NCI-H2196 treated with DMSO at 0.1 percent for 48 hours (cell line): Measurements from ENCODE around the gene WIPF2.

Experiments used
- DNase-seq: peaks from one replicate; lab custom pipeline; 2025; ENCODE audit not compliant: unreplicated experiment; lab: John Stamatoyannopoulos, UW

The WIPF2 gene

DNA sequence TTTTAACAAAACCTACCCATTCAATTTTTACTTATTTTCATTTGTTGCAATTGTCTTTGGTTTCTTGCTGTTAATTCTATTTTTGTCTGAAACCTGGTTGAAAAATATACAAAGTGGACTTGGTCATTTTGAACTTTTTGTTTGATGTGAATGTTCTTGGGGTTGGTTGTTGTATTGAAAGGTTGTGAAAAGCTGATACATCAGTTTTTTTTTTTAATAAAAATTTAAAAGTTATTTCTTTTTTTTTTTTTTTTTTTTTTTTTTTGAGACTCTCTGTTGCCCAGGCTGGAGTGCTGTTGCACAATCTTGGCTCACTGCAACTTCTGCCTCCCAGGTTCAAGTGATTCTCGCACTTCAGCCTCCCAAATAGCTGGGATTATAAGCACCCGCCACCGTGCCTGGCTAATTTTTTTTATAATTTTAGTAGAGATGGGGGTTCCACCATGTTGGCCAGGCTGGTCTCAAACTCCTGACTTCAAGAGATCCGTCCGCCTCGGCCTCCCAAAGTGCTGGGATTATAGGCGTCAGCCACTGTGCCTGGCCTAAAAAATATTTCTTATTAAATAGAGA is 28.9 kb downstream of the WIPF2 start:
- no peak for DNase-seq

DNA sequence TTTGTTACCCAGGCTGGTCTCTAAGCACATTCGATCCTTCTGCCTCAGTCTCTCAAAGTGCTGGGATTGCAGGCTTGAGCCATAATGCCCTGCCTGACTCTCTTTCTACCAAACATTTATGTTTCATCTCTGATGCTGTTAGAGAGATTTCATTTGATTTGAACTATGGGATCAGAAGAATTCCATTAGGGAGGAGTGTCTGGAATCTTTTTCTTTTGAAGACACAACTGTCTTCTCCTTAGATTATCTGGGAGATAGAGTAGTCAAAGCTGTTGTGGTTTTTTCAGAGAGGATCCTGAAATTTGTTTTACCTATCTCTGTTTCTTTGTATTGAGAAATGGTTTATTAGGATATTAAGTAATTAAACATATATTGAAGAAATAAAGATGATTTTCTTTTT is 29.4 kb downstream of the WIPF2 start:
- no peak for DNase-seq

DNA sequence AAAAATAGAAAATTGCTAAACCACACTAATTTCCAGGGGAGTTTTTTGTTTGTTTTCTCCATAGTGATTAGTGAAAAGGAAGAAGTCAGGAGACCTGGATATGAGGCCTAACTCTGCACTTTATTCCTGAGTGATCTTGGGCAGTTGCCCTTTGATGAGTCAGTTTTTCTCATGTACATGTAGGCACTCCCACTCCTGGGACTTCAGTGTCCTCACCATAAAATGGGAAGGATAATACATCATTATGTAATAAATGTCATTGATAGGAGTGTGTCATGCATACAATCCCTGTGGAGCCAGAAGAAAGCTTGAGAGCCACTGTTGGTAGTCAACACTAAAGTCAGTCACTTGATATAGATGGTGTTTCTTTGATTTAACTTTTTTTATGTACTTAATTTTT is 32.5 kb downstream of the WIPF2 start:
- no peak for DNase-seq

DNA sequence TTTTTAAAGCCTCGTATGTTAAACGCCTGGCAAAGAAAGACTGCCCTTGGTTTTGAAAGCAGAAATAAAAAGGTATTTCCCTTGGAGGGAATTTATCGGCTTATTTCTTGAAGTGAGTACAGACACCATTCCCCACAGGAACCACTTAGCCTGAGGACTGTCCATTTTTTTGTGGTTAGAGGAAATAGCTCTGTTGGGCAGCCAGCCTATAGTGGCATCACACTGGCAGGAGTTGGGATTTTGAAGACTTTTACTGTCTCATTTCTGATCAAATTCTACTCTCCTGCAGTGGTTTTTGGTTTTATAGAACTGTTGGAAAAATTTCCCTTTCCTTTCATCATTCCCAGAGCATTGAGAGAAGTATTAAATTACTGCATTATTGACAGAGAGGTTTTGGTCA is 34.5 kb downstream of the WIPF2 start:
- no peak for DNase-seq

- no peak for DNase-seq
Measured at GRCh38 chr17:40259505-40259904, 40.4 kb downstream of the WIPF2 start.

- no peak for DNase-seq
Measured at GRCh38 chr17:40260528-40260927, 41.4 kb downstream of the WIPF2 start.

- no peak for DNase-seq
Measured at GRCh38 chr17:40264458-40265185, 45.5 kb downstream of the WIPF2 start.

DNA sequence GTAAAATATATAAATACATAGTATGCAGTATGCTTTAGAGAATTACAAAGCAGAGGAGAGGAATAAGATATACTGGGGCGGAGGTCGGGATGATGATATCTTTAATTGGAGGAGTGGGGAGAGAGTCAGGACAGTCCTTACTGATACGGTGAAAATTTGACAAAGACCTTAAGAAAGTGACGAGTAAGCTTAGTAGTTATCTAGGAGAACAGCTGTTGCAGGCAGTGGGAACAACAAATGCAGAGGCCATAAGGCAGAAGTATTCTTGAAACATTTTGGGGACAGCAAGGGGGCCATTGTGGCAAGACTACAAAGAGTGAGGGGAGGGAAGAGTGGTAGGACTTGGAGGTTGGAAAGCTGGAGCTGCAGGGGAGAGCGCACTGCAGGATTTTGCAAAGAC is 46.2 kb downstream of the WIPF2 start:
- DNase-seq, result no peak

DNA sequence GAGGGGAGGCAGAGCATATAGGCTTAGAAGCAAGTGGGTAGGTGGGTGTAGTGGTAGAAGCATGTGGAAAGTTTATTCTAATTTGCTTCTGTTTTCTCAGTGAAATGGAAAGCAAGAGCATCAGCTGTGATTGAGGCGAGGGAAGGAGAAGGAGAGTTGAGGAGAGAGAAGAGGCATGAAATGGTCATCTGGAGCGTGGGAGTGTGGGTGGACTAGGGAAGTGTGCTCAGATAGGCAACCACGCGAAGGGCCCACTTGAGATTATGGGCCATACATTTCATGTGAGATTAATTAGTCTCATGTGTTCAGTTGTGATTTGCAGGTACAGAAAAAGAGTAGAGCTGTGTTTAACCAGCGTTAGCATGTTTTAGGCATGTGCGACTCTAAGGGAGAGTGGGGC is 47.8 kb downstream of the WIPF2 start:
- DNase-seq, result no peak

- no peak for DNase-seq
Measured at GRCh38 chr17:40268141-40268712, 49.1 kb downstream of the WIPF2 start.

- no peak for DNase-seq
Measured at GRCh38 chr17:40278414-40278813, 59.3 kb downstream of the WIPF2 start.

DNA sequence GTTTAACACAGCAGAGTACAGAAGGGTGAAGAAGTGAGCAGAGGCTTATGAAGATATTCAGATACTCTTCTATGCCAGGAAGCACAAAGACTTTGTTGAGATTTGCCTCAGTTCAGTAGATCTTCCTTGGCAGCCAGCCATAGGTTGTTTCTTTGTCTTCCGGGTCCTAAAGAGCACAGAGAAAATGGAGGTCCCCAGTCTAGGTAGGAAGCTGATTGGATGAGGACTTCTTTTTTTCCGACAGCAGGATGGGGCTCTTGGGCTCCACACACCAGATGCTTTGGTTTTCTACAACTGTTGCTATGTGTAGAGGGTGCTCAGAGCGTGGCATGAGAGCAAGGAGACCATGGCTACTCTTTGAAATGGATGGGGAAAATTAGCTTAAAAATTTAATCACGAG is 60.3 kb downstream of the WIPF2 start:
- DNase-seq, result no peak

DNA sequence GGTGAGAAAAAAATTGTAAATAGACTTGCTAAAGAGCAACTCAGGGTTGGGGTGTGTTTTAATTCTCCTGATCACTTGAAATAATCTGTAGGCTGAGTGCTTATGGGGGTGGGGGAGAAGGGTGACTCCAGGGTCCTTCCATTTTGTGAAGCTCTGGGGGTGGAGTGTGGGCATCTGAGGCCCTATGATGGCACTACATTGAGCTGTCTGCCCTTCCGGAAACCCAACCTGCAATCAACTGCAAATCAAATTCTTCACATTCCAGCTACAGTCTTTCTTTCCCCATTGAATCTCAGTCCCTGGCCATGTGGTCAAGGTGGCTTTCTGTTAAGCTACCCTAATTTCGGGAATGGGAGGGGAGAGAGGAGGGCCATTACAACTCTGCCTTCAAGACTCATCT is 62.6 kb downstream of the WIPF2 start:
- DNase-seq, result no peak

DNA sequence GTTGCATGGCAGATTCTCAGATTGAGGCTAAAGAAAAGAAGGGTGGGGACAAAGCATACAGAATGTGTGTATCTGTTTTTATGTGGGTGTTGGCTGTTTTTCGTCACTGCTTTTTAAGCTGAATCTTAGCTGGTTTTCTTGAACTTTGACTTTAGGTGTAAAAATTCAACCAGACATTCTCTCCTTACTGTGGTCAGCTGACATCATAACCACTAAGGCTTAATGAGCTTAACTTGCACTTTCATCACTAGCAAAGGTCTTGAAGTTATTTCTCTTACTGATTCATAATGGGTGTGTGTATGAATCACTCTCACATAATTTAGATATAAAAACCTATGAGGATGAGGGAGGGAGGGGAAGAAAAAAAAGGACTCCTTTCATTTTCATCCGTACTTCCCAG is 64.6 kb downstream of the WIPF2 start:
- DNase-seq, result no peak

DNA sequence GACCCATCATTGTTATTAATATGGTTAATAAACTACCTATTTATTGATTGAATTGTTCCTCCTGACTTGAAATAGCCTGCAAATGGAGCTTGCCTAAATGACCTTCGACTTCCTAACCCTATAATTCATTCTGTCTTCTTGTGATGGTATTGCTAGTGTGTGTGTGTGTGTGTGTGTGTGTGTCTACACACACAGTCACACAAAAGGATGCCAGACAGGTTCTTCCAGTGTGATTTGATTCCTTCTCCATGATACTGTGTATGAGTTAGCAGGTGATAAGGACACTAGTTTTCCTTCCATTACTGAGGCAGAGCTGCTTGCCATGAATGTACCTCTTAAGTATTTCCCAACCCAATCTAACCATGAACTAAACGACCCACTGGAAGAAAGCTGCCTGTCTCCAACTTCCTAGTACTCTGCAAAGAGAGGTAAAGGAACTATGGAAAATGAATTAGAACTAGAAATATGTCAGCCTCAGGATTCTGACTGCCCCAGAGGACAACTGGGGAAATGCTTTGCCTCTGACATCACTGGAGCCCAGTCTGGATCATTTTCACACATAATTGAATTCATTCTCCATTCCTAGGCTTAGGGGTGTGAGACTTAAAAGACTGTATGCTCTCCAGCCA is 65.1 kb downstream of the WIPF2 start:
- no peak for DNase-seq

DNA sequence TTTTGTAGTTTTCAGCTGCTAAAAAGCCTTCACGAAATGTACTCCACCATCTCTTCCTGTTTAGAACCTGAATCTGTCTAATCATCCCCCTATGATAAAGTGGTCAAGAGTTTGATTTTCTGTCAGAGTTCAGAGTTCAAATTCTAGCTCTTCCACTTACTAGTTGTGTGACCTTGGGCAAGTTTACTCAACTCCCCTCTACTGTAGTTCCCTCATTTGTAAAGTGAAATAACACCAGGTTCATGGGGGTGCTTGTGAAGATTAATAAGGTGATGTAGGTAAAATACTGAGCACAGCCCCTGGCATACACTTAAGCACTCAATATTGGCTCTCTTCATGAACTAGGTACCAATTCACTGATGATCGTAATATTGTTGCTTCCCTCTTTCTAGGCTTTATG is 67.4 kb downstream of the WIPF2 start:
- no peak for DNase-seq

DNA sequence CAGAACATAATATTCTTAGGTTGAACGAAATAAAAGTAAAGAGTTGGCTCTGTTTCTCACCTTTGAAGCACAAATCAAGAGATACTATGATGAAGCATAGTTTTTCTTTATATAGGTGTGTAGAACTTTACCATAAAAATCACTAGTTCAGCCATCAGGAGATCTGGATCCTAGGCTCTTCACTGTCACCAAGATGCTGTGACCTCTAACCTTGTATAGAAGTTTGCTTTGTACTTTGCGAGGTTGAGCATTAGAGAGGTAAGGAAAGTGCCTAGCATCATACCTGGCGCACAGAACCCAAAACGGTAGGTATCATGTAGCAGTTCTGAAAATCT is 68.0 kb downstream of the WIPF2 start:
- DNase-seq, result no peak

- DNase-seq, result peak; percentile 88
Measured at GRCh38 chr17:40287494-40288369, 68.6 kb downstream of the WIPF2 start, which contains the start of gene CDC6. TSS of gene CDC6 (plus strand) at chr17:40287879. CDS start at chr17:40289421, 1,542 bp downstream.

- DNase-seq, result no peak
Measured at GRCh38 chr17:40290629-40291280, 71.7 kb downstream of the WIPF2 start.

DNA sequence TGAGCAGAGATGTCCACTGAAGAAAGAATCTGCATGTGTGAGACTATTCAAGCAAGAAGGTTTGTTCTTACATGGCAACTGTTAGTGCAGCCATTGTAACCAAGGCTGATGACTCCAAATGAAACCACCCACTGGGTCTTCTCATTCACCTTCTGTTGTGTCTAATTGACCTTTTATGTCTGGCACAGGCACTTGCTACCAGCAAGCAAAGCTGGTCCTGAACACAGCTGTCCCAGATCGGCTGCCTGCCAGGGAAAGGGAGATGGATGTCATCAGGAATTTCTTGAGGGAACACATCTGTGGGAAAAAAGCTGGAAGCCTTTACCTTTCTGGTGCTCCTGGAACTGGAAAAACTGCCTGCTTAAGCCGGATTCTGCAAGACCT is 72.2 kb downstream of the WIPF2 start:
- DNase-seq, result no peak

DNA sequence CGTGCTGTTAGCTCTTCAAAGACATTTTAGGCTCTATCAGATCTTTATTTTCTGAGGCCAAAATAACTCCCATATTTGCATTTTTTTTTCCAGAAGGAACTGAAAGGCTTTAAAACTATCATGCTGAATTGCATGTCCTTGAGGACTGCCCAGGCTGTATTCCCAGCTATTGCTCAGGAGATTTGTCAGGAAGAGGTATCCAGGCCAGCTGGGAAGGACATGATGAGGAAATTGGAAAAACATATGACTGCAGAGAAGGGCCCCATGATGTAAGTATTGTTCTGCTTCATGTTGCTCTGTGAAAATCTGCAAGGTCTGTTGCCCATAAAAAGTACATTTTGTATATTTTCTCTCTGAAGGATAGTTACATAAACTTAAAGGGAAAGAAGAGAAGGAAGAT is 74.3 kb downstream of the WIPF2 start:
- no peak for DNase-seq
